Neural cell (in vitro differentiated cells): ENCODE results near the gene KCNIP3. TPM values are rescaled to one million over a fixed set of nuclear protein-coding genes. Genes with fewer than 3 reads are reported as not detected.

Experiments
- H2AFZ ChIP-seq: fragments of 200-600, 300-800 bp; sonication (generic), shearing (Covaris generic); 2 replicates; pipeline ENCODE4 v1.6.0; 2014; ENCODE audit warnings: low read depth, mild to moderate bottlenecking, antibody characterized with exemption, low read length, moderate library complexity
- H3F3A ChIP-seq: fragments of 200-600 bp; shearing (Covaris generic); 2 replicates; pipeline ENCODE4 v1.6.1; 2016; ENCODE audit warnings: mild to moderate bottlenecking, moderate library complexity, mixed read lengths, antibody characterized with exemption, low read length; ENCODE audit not compliant: insufficient read depth, poor library complexity, severe bottlenecking
- H3K27ac ChIP-seq: fragments of 200-600, 300-800 bp; sonication (generic), shearing (Covaris generic); 2 replicates; pipeline ENCODE4 v1.5.1; 2014; ENCODE audit warnings: mild to moderate bottlenecking, low read length, moderate library complexity
- H3K27me3 ChIP-seq: fragments of 300-800, 200-600 bp; sonication (generic), shearing (Covaris generic); 2 replicates; pipeline ENCODE4 v1.6.0; 2014; ENCODE audit warnings: mild to moderate bottlenecking, low read depth, low read length, moderate library complexity; ENCODE audit not compliant: insufficient read depth
- H3K36me3 ChIP-seq: fragments of 300-800, 200-600 bp; sonication (generic), shearing (Covaris generic); 2 replicates; pipeline ENCODE4 v1.5.1; 2014; ENCODE audit warnings: mild to moderate bottlenecking, antibody characterized with exemption, low read length, moderate library complexity; ENCODE audit not compliant: insufficient read depth
- H3K4me2 ChIP-seq: fragments of 300-800, 200-600 bp; sonication (generic), shearing (Covaris generic); 2 replicates; pipeline ENCODE4 v1.6.0; 2014; ENCODE audit warnings: mild to moderate bottlenecking, low read length
- H3K4me3 ChIP-seq: fragments of 300-800, 200-600 bp; sonication (generic), shearing (Covaris generic); 2 replicates; pipeline ENCODE4 v1.5.1; 2014; ENCODE audit warnings: mild to moderate bottlenecking, low read length, moderate library complexity
- H3K79me2 ChIP-seq: fragments of 200-600 bp; shearing (Covaris generic); replicated peaks from 2 replicates; pipeline ENCODE4 v1.6.0; 2014; ENCODE audit warnings: mild to moderate bottlenecking, low read length, moderate library complexity; ENCODE audit not compliant: insufficient read depth
- H3K9ac ChIP-seq: fragments of 300-800, 200-600 bp; sonication (generic), shearing (Covaris generic); 2 replicates; pipeline ENCODE4 v1.6.1; 2016; ENCODE audit warnings: mild to moderate bottlenecking, low read length, mixed read lengths
- H3K9me2 ChIP-seq: fragments of 200-600 bp; shearing (Covaris generic); 2 replicates; pipeline ENCODE4 v1.6.1; 2016; ENCODE audit warnings: mild to moderate bottlenecking, low read length, mixed read lengths; ENCODE audit not compliant: insufficient read depth
- H3K9me3 ChIP-seq: fragments of 200-600, 300-800 bp; sonication (generic), shearing (Covaris generic); 2 replicates; pipeline ENCODE4 v1.6.1; 2016; ENCODE audit warnings: mild to moderate bottlenecking, mixed run types, low read length, moderate library complexity, mixed read lengths
- H4K20me1 ChIP-seq: fragments of 200-600 bp; shearing (Covaris generic); 2 replicates; pipeline ENCODE4 v1.6.1; 2016; ENCODE audit warnings: mild to moderate bottlenecking, mixed run types; ENCODE audit not compliant: insufficient read depth
- CTCF ChIP-seq: fragments of 450-650 bp; IDR thresholded peaks from 2 replicates; pipeline ENCODE4 v1.5.1; 2014; ENCODE audit warnings: antibody characterized with exemption, mild to moderate bottlenecking, moderate library complexity; ENCODE audit not compliant: poor library complexity, severe bottlenecking
- EP300 ChIP-seq: fragments of 450-650 bp; conservative IDR thresholded peaks from 2 replicates; pipeline ENCODE4 v1.6.1; 2014; ENCODE audit warnings: antibody characterized with exemption, mild to moderate bottlenecking, moderate library complexity; ENCODE audit not compliant: poor library complexity, severe bottlenecking
- EZH2 ChIP-seq: fragments of 200-600, 300-800 bp; shearing (Covaris generic), sonication (generic); IDR thresholded peaks from 2 replicates; pipeline ENCODE4 v1.6.1; 2014; ENCODE audit warnings: antibody characterized with exemption, low read length, borderline replicate concordance, mild to moderate bottlenecking; ENCODE audit not compliant: insufficient read depth, poor library complexity, severe bottlenecking
- MXI1 ChIP-seq: fragments of 450-650 bp; conservative IDR thresholded peaks from 2 replicates; pipeline ENCODE4 v1.6.1; 2014; ENCODE audit warnings: antibody characterized with exemption, mild to moderate bottlenecking; ENCODE audit not compliant: poor library complexity, severe bottlenecking
- POLR2AphosphoS5 ChIP-seq: IDR thresholded peaks from 2 replicates; pipeline ENCODE4 v1.6.1; 2012
- RAD21 ChIP-seq: fragments of 450-650 bp; conservative IDR thresholded peaks from 2 replicates; pipeline ENCODE4 v1.6.1; 2014; ENCODE audit warnings: antibody characterized with exemption, mild to moderate bottlenecking, moderate library complexity
- REST ChIP-seq: IDR thresholded peaks from 2 replicates; pipeline ENCODE4 v1.6.1; 2012; ENCODE audit warnings: borderline replicate concordance
- SMC3 ChIP-seq: fragments of 450-650 bp; conservative IDR thresholded peaks from 2 replicates; pipeline ENCODE4 v1.6.1; 2014; ENCODE audit warnings: antibody characterized with exemption, mild to moderate bottlenecking, moderate library complexity; ENCODE audit not compliant: poor library complexity
- TAF1 ChIP-seq: IDR thresholded peaks from 2 replicates; pipeline ENCODE4 v1.6.1; 2012; ENCODE audit warnings: low read depth
- polyA plus RNA-seq: library from polyadenylated mRNA; depleted of rRNA; stranded (reverse); fragments of >200 nt; gene quantifications from 2 replicates; pipeline ENCODE4 v1.2.3, GENCODE V29; 2014

The KCNIP3 gene
- polyA plus RNA-seq, 1 donor from 2014 or later, result not detected

GRCh38 chr2:95320986-95321767 lies 24.0 kb downstream of the KCNIP3 start:
- Histone ChIP-seq H3K27me3 (no peaks in the 10 kb centered on the region), H3K9ac (no peak overlapping the region), H4K20me1 (no peaks in the 10 kb centered on the region), H3F3A (no peaks in the 10 kb centered on the region), H3K4me3 (no peak overlapping the region), H3K79me2 (no peaks in the 10 kb centered on the region), H3K9me2 (no peaks in the 10 kb centered on the region), H3K9me3 (peaks cover 17% of the 10 kb centered on the region), H3K36me3 (no peaks in the 10 kb centered on the region), H2AFZ (no peak overlapping the region), H3K27ac (no peak overlapping the region), H3K4me2 (no peak overlapping the region)
- no peak for TF ChIP-seq TAF1
- TF ChIP-seq CTCF, result no peak
- no peak for TF ChIP-seq POLR2AphosphoS5
- no peak for TF ChIP-seq EP300

- TF ChIP-seq POLR2AphosphoS5 (no peak), MXI1 (no peak), SMC3 (no peak), CTCF (no peak), REST (no peak), EZH2 (no peak), TAF1 (no peak), EP300 (no peak), RAD21 (no peak)
- H3K4me3 ChIP-seq, result no peak overlapping the region
- no peaks in the 10 kb centered on the region for H3K9me2 ChIP-seq
- no peaks in the 10 kb centered on the region for H3F3A ChIP-seq
- H3K36me3 ChIP-seq, result no peaks in the 10 kb centered on the region
- H3K9ac ChIP-seq, result no peak overlapping the region
- H4K20me1 ChIP-seq, result no peaks in the 10 kb centered on the region
- H3K27ac ChIP-seq, result no peak overlapping the region
- H3K79me2 ChIP-seq, result no peaks in the 10 kb centered on the region
- no peak overlapping the region for H3K4me2 ChIP-seq
- H2AFZ ChIP-seq, result no peak overlapping the region
- peaks cover 11% of the 10 kb centered on the region for H3K9me3 ChIP-seq
- no peaks in the 10 kb centered on the region for H3K27me3 ChIP-seq
Observed at GRCh38 chr2:95323347-95324155, 26.4 kb downstream of the KCNIP3 start.
